ENCODE data around the gene TMEM121.
"Not testable (repeated sequence)": the region's sequence is repeated elsewhere in the genome, so short reads cannot be mapped to it uniquely, and the experiment has no call there.

Gene TMEM121

GRCh38 chr14:105528586-105529318 lies 2.4 kb downstream of the TMEM121 start:
- no peak for DNase-seq (ENCODE audit: low spot score)

DNA sequence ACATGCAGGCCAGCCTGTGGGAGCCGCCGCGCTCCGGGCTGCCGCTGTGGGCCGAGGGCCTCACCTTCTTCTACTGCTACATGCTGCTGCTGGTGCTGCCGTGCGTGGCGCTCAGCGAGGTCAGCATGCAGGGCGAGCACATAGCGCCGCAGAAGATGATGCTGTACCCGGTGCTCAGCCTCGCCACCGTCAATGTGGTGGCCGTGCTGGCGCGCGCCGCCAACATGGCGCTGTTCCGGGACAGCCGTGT lies 2.9 kb downstream of the TMEM121 start:
- no peak for DNase-seq (ENCODE audit: low spot score)

DNA sequence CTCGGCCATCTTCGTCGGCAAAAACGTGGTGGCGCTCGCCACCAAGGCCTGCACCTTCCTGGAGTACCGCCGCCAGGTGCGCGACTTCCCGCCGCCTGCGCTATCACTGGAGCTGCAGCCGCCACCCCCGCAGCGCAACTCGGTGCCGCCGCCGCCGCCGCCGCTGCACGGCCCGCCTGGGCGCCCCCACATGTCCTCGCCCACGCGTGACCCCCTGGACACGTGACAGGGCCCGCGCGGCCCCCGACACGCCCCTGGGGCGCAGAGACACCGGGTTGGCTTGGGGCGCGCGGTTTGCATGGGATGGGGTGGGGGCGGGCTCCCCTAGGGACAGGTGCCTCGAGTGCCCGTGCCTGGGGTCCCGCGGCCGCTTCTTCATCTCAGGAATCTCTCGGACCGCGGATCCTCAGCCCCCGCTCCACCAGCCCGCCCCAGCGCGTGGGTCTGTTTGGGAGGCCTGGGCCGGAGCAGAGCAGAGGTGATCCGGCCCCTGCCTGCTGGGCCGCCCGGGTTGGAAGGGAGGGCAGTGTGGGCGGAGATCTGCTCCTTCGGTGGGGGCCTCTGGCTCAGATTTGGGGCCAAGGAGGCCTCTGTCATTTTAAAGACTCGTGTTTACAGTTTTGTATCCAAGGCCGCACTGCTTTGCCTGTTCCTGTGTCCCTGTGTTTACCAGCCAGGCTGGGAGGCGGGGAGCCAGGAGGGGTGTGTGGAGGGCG lies 3.3 kb downstream of the TMEM121 start:
- no peak for DNase-seq (ENCODE audit: low spot score)

DNA sequence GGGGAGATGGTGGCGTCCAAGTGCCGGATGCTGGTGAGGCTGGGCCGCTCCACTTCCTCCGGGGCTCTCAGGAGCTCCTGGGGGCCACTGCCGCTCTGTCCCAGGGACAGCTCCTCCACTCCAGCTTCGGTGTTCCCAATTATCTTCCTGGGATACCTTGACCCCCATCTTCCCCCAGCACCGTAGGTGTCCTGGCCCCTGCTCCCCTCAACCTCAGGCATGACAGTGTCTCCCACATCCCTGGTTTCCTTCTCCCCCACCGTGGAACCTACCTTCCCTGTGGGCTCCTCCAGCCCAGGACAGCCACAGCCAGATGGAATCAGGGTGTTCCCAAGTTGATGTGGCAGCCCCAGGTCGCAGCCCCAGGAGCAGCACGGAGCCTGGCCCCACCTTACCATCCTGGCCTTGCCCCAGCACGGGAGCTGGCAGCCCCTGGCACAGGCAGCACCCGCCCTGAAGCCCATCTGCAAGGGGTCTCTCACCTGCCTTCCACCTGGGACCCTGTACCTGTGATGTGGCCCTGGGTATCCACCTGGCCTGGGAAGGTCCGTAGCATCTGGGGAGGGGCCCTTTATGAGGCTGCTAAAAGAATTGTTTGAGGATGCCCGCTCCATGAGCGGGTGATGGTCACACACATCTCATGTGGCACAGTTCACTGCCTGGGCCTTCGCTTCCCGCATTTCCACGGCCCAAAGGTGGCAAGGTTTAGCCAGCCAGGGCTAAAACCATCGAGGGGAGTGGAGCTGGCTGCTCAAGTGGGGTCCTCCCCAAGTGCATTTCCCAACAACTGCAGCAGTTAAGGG lies 4.1 kb downstream of the TMEM121 start:
- no peak for DNase-seq (ENCODE audit: low spot score)

DNA sequence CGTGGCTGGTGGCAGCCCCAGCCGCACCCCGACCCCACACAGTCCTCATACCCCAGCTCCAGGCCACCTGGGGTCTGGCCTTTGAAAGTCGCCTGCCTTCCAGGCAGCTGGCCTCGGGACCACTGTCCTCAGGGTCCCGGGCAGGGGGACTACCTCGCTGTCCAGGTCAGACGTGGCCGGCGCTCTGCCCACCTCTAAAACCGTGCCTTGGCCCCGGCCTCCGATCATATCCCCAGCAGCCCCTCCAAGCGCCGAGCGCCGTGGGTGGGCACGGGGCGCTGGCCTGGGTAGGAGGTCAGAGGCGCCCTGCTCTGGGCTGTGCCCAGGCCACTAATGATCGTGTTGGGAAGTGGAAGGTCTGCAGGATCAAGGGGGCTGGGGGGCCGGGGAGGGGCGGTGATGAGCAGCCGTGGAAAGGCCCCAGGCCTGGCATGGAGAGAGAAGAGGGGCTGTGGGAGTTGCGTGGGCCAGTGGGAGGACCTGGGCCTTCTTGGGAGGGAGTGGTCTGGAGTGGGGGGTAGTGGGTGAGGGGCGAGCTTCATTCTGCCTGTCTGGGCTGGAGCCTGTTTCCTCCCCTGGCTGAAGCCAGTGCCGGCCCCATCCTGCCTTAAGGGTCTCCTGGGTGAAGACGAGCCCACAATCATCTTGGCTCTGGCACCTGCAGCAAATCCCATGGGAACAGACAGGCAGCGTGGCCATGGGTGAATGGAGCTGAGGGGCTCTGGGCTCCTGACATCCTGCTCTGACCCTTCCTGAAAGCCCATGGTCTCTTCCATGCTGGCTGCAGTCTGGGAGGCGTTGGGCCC lies 4.9 kb downstream of the TMEM121 start:
- no peak for DNase-seq (ENCODE audit: low spot score)

DNA sequence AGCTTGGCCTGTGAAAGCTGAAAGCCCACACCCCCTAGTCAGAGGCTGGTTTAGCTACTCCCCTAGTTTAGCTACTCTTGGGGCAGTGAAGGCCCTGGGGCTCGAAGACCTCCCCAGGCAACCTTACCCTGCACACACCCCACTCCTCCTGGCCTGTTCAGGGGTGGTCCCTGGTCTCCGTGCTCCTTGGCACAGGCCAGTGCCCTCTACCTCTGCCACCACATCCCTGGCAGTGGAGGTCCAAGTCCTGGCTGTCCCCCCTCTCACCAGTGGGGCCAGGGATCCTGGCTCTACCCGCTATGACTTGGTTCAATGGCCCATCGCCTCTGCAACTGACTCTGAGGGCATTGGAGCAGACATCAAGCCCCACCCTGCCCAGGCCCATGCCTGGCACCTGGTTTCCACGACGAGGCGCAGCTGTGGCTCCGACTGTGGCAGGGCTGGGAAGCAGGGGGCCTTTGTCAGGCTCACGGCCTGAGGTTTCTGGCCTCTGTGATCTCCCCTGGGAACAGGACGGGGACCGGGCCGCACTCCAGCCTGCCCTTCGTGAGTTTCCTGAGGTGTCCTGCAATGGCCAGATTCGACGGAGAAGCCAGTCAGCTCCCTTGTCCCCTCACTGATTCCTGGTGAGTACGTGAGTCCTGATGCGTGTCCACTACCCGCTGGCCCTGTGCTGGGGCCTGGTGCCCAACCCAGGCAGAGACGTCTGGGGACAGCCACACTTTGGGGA lies 5.7 kb downstream of the TMEM121 start:
- no peak for DNase-seq (ENCODE audit: low spot score)

GRCh38 chr14:105532735-105533141 lies 6.4 kb downstream of the TMEM121 start:
- no peak for DNase-seq (ENCODE audit: low spot score)

GRCh38 chr14:105533391-105533790 lies 7.0 kb downstream of the TMEM121 start:
- DNase-seq (ENCODE audit: low spot score): no peak

- no peak for DNase-seq (ENCODE audit: low spot score)
Measured at GRCh38 chr14:105533811-105534498, 7.6 kb downstream of the TMEM121 start.

DNA sequence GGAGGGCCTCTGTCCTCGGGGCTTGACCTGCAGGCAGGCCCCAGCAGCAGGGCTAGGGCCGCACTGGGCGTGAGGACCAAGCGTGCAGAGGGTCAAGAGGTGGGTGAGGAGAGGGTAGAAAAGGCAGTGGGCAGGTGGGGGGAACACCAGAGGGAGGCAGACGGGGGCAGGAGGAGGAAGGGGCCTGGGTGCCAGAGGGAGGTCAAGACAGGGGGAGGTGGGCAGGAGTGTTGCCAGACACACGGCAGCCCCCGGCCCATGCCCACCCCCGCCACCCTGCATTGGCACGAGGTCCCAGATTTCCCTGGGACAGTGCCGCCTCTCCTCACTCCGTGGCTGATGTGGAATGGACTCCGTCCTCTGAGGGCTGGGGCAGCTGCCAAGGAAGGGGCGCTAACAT lies 8.2 kb downstream of the TMEM121 start:
- no peak for DNase-seq (ENCODE audit: low spot score)

DNA sequence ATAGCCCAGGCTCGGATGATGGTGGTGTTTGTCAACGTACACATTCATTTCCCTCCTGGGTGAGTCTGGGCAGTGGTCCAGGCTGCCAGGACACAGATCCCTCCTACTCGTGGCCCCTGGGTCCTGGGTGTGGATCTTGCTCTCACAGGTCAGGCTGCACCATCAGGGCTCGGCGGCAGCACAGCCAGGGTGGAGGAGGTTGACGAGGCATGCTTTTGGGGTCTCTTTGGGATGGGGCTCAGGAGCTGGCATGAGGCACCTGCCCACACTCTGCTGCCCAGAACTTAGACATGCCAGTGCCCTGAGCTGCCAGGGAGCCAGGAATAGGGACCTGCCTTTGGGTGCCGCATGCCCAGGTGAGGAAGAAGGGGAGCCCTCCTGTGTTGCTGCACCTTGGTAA lies 9.7 kb downstream of the TMEM121 start:
- no peak for DNase-seq (ENCODE audit: low spot score)

GRCh38 chr14:105536691-105537579 lies 10.6 kb downstream of the TMEM121 start:
- no peak for DNase-seq (ENCODE audit: low spot score)

DNA sequence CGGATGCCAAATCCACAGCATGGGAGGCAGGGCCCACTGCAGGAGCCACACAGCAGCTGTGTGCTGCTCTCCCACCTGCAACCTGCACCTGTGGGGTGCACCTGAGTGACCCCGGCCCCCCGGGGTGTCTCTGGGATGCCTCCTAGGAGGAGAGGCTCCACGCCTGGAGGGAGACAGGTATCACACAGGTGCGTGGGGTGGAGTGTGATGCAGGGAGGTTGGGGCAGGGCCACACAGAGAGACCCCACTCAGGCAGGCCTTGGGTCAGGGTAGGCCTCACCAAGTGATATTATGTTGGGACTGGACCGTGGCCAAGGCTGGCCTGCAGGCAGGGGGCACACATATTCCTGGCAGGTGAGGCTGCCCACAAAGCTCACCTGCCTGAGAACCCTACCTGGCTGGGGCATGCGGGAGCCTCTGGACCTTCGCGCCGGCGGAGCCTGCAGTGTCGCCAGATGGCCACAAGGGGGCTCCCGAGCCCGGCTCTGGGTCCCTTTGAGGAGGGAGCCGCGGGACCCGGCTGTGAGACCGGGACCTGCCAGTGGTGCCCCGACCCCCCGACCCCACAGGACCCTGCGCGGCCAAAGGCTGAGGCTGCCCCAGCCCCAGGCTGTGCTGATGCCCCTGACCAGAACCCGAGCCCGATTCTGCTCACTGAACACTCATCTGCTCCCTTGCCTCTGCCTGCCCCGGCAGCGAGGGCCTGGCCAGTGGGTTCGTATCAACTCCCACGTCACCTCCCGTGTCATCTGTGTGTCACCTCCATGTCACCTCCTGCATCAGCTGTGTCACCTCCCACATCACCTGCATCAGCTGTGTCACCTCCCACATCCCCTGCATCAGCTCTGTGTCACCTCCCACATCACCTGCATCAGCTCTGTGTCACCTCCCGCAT lies 11.4 kb downstream of the TMEM121 start:
- peak; percentile 90 for DNase-seq (ENCODE audit: low spot score)

- DNase-seq (ENCODE audit: low spot score): no peak
Measured at GRCh38 chr14:105538481-105539049, 12.2 kb downstream of the TMEM121 start.

DNA sequence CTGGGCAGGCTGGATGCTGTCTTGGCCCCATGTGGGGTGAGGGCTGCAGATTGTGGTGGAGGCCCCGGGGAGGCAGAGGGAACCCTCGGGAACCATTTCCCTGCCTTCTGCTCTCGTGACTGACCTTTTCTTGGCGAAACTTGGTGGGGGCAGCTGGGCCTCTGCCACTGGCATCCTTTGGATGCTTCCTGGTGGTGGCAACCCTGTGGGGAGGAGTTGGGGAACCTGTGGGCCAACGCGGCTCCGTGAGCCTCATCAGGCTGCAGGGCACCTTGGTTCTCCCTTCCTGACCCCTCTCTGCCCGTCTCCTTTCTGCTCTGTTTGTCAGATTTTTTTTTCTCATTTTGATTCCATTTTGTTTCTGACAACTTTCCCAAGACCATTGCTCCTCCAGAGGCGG lies 14.4 kb downstream of the TMEM121 start:
- DNase-seq (ENCODE audit: low spot score): no peak

GRCh38 chr14:105541218-105541875 lies 15.0 kb downstream of the TMEM121 start:
- no peak for DNase-seq (ENCODE audit: low spot score)

DNA sequence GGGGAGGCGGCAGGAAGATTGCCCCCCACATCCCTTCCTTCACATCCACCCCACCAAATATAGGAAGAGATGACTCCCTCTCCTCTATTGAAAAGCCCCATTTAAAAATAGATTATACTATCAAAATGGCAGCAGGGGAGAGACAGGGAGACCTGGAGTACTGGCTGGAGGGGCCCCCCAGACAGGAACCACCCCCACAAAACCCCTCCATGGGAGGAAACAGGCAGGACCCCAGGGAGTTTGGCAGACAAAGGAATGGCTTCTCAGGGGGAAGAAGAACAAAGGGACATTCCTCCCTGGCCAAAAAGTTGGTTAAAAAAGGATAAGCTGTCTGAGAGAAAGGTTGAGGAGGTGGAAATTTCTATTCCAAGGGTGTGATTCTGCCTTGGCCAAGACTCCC lies 19.3 kb downstream of the TMEM121 start:
- DNase-seq (ENCODE audit: low spot score): not testable (repeated sequence)

DNA sequence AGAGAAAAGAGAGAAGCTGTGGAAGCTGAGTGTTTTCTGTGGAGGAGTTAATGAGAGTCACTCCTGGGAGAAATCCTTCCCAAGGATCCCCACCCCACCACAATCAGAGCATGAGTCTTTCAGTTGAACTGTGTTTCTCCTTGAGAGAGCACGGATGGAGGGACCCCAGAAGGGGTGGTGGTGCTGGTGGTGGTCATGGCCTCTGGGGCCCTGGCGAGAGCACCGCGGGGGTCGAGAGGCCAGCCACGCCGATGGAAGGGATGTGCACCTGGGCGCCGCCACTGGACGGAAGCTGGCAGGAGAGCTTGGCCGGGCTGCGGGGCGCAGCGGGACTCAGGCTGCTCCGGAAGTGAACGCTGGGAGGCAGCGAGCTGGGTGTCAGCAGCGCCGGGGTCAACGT lies 20.0 kb downstream of the TMEM121 start:
- not testable (repeated sequence) for DNase-seq (ENCODE audit: low spot score)
